Astrocyte of the spinal cord (primary cell): ENCODE results near the gene INPP4A.
"Not testable (repeated sequence)": the region's sequence is repeated elsewhere in the genome, so short reads cannot be mapped to it uniquely, and the experiment has no call there.

Experiments
- DNase-seq: peaks from one replicate; pipeline ENCODE4 v3.0.0; 2011; ENCODE audit warnings: low read depth, low spot score
- H3K4me3 ChIP-seq: 2 replicates; pipeline ENCODE4 v1.5.1; 2011; ENCODE audit warnings: low read depth, mild to moderate bottlenecking, low read length, moderate library complexity
- CTCF ChIP-seq: IDR thresholded peaks from 2 replicates; pipeline ENCODE4 v1.5.1; 2012; ENCODE audit warnings: low read depth, mild to moderate bottlenecking, low read length, inconsistent platforms
- in situ Hi-C: cut with HindIII; loops from 2 replicates; pipeline ENCODE4 v1.10.0; 2017; ENCODE audit warnings: low sequenced_read_pairs

Gene INPP4A

GRCh38 chr2:98405301-98405700 lies 39.4 kb upstream of the INPP4A start:
- DNase-seq: no peak
- in situ Hi-C loops: no loop called here
- H3K4me3 ChIP-seq: no peak overlapping the region
- no peak for TF ChIP-seq CTCF

GRCh38 chr2:98408155-98408554 lies 36.5 kb upstream of the INPP4A start:
- TF ChIP-seq CTCF: no peak
- DNase-seq: no peak
- in situ Hi-C loops: no loop called here
- H3K4me3 ChIP-seq: no peak overlapping the region

GRCh38 chr2:98412751-98413458 lies 31.8 kb upstream of the INPP4A start:
- in situ Hi-C loops: no loop called here
- TF ChIP-seq CTCF: peak; percentile 70
- peak; percentile 58 for DNase-seq
- no peak overlapping the region for H3K4me3 ChIP-seq

GRCh38 chr2:98414246-98414645 lies 30.4 kb upstream of the INPP4A start:
- DNase-seq, in situ Hi-C loops, H3K4me3 ChIP-seq: not testable (repeated sequence)

- DNase-seq, H3K4me3 ChIP-seq, in situ Hi-C loops: not testable (repeated sequence)
These were observed 28.9 kb upstream of the INPP4A start for GRCh38 chr2:98415719-98416248.

- in situ Hi-C loops: no loop called here
These were observed 28.1 kb upstream of the INPP4A start for GRCh38 chr2:98416383-98417159.

GRCh38 chr2:98419544-98419943 lies 25.1 kb upstream of the INPP4A start:
- in situ Hi-C loops: no loop called here
- no peak for TF ChIP-seq CTCF
- DNase-seq: no peak
- H3K4me3 ChIP-seq: no peak overlapping the region

More at GRCh38 chr2:98416383-98417159, 28.1 kb upstream of the INPP4A start:
- DNase-seq: no peak
- H3K4me3 ChIP-seq: no peak overlapping the region
- TF ChIP-seq CTCF: no peak
